HG03432 (cell line): ENCODE results near the gene DHX34.
"Not testable (repeated sequence)": the region's sequence is repeated elsewhere in the genome, so short reads cannot be mapped to it uniquely, and the experiment has no call there.

ENCODE experiments used
- ATAC-seq: cut with Tn5 transposase; IDR thresholded peaks from one replicate; pipeline ENCODE4 v1.9.1; 2021; ENCODE audit warnings: mild to moderate bottlenecking, moderate library complexity; ENCODE audit not compliant: unreplicated experiment

DHX34 gene

DNA sequence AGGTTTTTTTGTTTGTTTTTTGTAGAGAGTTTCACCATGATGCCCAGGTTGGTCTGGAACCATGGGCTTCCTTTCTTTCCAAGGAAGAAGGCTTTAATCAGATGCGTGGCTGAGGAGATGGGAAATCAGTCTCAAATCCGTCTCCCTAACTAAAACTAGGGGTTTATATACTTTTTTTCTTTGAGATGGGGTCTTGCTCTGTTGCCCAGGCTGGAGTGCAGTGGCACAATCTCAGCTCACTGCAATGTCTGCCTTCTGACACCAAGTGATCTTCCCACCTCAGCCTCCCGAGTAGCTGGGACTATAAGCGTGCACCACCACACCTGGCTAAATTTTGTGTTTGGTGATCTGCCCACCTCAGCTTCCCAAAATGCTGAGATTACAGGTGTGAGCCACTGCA lies 35.4 kb downstream of the DHX34 start:
- not testable (repeated sequence) for ATAC-seq

DNA sequence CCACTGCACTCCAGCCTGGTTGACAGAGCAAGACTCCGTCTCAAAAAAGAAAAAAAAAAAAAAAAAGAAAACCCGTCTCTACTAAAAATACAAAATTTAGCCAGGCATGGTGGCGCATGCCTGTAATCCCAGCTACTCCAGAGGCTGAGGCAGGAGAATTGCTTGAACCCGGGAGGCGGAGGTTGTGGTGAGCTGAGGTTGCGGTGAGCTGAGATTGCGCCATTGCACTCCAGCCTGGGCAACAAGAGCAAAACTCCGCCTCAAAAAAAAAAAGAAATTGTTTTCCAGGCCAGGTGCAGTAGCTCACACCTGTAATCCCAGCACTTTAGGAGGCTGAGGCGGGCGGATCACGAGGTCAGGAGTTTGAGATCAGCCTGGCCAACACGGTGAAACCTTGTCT lies 37.5 kb downstream of the DHX34 start:
- ATAC-seq, result not testable (repeated sequence)

GRCh38 chr19:47387623-47388022 lies 38.5 kb downstream of the DHX34 start:
- ATAC-seq, result not testable (repeated sequence)

- not testable (repeated sequence) for ATAC-seq
Observed at GRCh38 chr19:47388721-47389120, 39.6 kb downstream of the DHX34 start.

GRCh38 chr19:47389150-47389556 lies 40.0 kb downstream of the DHX34 start:
- ATAC-seq, result no peak

- ATAC-seq, result no peak
Observed at GRCh38 chr19:47390533-47391488, 41.7 kb downstream of the DHX34 start.

- ATAC-seq, result no peak
Observed at GRCh38 chr19:47391510-47392223, 42.6 kb downstream of the DHX34 start.

DNA sequence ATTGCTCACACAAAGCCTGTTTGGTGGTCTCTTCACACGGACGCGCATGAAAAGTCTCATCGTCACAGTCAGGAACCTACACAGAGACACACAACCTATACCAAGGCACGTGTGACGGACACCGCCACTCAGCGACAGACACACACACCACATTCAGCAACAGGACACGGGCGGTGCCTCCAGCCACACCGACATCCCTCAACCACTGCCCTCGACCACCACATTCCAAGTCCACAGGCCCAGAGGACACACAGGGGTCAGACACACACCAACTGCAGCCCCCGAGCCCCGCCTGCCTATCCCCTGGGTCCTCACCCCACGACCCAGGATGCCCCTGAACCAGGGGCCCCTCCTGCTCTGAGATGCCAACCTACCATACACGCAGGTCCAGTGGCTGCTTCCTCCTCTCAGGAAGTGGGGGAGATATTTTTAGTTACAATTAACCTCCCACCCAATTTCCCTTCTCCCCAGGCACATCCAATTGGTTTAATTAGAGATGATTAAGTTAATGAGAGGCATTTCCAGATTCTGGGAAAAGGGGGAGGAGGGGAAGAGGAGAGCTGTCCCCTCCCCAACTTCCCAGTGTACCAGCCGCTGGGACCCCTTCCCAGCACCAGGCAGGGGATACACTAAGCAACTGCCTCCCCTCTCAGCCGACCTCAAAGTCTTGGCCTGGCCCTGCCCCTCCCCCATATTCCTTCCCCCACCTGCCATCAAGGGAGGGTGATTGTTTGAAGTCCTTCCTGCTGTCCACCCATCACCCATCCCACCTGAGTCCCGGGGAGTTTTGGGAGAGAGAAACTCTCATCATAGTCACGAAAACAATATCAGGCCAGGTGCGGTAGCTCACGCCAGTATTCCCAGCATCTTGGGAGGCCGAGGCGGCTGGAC lies 49.8 kb downstream of the DHX34 start:
- no peak for ATAC-seq

GRCh38 chr19:47402504-47402903 lies 53.4 kb downstream of the DHX34 start:
- ATAC-seq, result no peak

DNA sequence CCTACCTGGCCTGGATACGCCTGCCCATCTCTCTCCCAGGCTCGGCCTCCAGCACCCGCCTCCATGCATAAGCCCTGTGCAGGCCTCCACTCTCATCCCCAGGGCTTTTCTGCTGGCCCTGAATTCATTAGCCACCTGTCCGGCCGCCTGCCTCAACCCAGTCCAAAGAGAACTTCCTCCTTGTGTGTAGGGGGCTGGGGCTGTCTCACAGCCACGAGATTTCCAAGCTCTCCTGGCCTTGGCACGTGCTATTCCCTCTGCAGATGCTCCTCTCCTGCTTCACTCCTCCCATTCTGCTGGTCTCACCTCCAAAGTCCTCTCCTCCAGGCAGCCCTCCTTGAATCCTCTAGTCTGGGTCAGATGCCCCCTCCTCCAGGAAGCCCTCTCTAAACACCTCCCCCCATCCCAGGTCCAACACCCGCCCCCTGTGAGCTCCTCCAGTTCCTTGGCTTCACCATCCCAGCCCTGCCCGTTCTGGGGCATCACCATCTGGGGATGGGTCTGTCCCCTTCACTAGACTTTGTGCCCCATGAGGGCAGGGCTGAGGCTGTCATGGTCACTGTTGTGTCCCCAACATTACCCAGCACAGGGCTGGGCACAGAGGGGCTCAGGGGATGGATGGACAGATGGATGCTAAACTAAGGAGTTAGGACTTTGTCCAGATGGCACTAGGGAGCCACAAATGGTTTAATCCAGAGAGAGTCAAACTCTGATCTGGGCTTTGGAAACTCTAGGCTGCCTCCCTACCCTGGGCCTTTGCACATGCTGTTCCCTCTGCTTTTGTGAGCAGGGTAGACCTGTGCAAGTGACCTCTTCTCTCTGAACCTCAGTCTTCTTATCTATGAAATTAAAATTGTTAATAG lies 55.5 kb downstream of the DHX34 start:
- no peak for ATAC-seq

GRCh38 chr19:47405197-47405550 lies 56.1 kb downstream of the DHX34 start:
- no peak for ATAC-seq

DNA sequence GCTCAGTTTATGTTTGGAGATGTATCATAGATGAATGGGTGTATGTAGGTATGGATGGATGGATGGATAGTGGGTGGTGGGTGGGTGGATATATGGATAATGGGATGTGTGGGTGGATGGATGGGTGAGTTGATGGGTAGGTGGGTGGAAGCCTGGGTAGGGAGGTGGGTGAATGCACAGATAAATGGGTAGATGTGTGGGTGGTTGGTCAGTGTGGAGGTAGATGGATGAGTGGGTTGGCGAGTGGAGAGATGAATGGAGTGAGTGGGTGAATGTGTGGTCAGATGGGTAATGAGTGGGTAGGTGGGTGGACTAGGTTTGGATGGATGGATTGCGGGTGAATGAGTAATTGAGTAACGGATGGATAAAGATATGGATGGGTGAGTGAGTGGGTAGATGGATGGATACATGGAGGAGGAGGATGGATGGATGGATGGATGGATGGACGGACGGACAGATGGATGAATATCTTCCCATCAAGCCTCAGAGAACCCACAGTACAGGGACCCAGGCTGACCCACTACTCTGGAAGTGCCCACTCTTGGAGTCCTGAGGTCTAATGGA lies 56.8 kb downstream of the DHX34 start:
- ATAC-seq, result no peak

DNA sequence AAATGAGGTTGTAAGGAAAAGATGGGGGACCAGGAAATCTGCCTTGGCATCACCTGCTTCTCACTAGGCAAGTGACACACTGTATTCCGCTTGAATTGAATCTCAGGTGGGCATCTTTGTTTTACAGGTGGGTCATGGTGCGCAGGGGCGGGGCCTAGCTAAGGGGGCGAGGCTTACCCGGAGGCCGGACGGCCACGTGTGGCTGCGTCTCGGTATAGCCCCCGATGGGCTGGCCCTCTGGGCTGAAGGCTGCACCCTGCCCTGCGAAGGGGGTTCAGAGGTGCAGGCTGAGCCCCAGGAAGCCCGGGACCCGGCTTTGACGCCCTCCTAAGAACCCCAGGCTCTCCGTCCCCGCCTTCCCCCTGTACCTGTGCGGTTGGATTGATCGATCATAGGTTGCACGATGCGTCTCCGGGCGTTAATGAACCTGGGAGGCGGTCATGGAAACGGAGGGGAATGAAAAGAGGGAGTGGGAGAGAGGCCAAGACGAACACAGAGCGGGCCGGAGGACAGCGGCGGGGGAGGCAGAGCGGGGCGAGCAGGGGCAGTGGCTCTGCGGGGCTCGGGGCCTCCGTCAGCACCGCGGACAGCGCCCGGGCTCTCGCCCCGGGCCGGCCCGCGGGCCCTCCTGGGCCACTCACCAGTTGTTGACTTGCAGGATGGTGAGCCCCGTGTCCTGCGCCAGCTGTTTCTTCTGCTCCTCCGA lies 57.7 kb downstream of the DHX34 start:
- no peak for ATAC-seq

- no peak for ATAC-seq
Observed at GRCh38 chr19:47407417-47407774, 58.3 kb downstream of the DHX34 start.

- no peak for ATAC-seq
Observed at GRCh38 chr19:47408156-47408938, 59.2 kb downstream of the DHX34 start.

GRCh38 chr19:47411101-47411500 lies 62.0 kb downstream of the DHX34 start:
- ATAC-seq, result no peak

DNA sequence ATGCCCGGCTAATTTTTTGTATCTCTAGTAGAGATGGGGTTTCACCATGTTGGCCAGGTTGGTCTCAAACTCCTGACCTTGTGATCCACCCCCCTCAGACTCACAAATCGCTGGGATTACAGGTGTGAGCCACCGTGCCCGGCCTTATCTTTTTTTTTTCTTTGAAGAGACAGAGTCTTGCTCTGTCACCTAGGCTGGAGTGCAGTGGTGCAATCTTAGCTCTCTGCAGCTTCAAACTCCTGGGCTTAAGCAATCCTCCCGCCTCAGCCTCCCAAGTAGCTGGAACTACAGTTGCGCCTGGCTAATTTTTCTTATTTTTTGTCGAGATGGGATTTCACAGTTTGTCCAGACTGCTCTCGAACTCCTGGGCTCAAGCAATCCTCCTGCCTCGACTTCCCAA lies 62.6 kb downstream of the DHX34 start:
- ATAC-seq, result not testable (repeated sequence)

- ATAC-seq, result no peak
Observed at GRCh38 chr19:47413941-47414340, 64.8 kb downstream of the DHX34 start.
